Astrocyte of the hippocampus (primary cell): ENCODE data around the gene MMP27.

Experiments used
- DNase-seq: peaks from one replicate; pipeline ENCODE4 v3.0.0; 2011; ENCODE audit warnings: low read depth, low spot score

The MMP27 gene

GRCh38 chr11:102703826-102704493 is 1.6 kb downstream of the MMP27 start:
- DNase-seq, result no peak

GRCh38 chr11:102695201-102695600 is 10.4 kb downstream of the MMP27 start:
- no peak for DNase-seq

- DNase-seq, result no peak
These were observed 19.8 kb downstream of the MMP27 start for GRCh38 chr11:102685754-102686153.

- peak; percentile 23 for DNase-seq
These were observed 20.2 kb downstream of the MMP27 start for GRCh38 chr11:102685338-102685737.

GRCh38 chr11:102683277-102683676 is 22.3 kb downstream of the MMP27 start:
- no peak for DNase-seq

GRCh38 chr11:102680945-102681344 is 24.6 kb downstream of the MMP27 start:
- no peak for DNase-seq

GRCh38 chr11:102678022-102678421 is 27.5 kb downstream of the MMP27 start:
- no peak for DNase-seq

- DNase-seq, result no peak
These were observed 29.5 kb downstream of the MMP27 start for GRCh38 chr11:102676084-102676483.

GRCh38 chr11:102669664-102670063 is 35.9 kb downstream of the MMP27 start:
- peak; percentile 23 for DNase-seq

GRCh38 chr11:102666331-102666957 is 39.1 kb downstream of the MMP27 start:
- peak; percentile 69 for DNase-seq

- no peak for DNase-seq
These were observed 41.4 kb downstream of the MMP27 start for GRCh38 chr11:102664001-102664752.

GRCh38 chr11:102662607-102663006 is 43.0 kb downstream of the MMP27 start:
- DNase-seq, result no peak

GRCh38 chr11:102661040-102661439 is 44.5 kb downstream of the MMP27 start:
- no peak for DNase-seq

GRCh38 chr11:102656528-102656927 is 49.0 kb downstream of the MMP27 start:
- DNase-seq, result no peak

GRCh38 chr11:102655547-102655946 is 50.0 kb downstream of the MMP27 start:
- no peak for DNase-seq

GRCh38 chr11:102654761-102655160 is 50.8 kb downstream of the MMP27 start:
- DNase-seq, result no peak

GRCh38 chr11:102653744-102654291 is 51.8 kb downstream of the MMP27 start:
- DNase-seq, result no peak

- no peak for DNase-seq
These were observed 58.1 kb downstream of the MMP27 start for GRCh38 chr11:102647430-102647829.

- DNase-seq, result no peak
These were observed 61.6 kb downstream of the MMP27 start for GRCh38 chr11:102643941-102644340.
